ENCODE results near the gene MTUS2. TPM values are rescaled to one million over a fixed set of nuclear protein-coding genes. Genes with fewer than 3 reads are reported as not detected.

Gene MTUS2
- total and polyA plus RNA-seq, 9 of the 15 experiments (the other 6 are each of a cell fraction or from before 2014, with no cell fraction given) = 0.01 to 0.28 (median 0.06) TPM; not detected in 1

- Histone ChIP-seq H3K27ac (ENCODE audit: extremely low read depth, low read depth, low read length) (no peak overlapping the region), H2AFZ (ENCODE audit: low read depth, low read length) (no peak overlapping the region), H3K4me3 (no peak overlapping the region), H3K9ac (ENCODE audit: insufficient read depth in 1 of 2, low read depth in 2 of 2, low read length in 2 of 2) (no peak overlapping the region), H3K79me2 (ENCODE audit: control insufficient read depth, insufficient read depth, low read length) (peaks cover 18% of the 10 kb centered on the region; the same call in 2 of the 3 replicates), H3K4me1 (replicated peaks in 1 of 2; ENCODE audit: control insufficient read depth in 2 of 2, insufficient read depth in 2 of 2, low read length in 2 of 2) (no peaks in the 10 kb centered on the region), H3K9me3 (replicated peaks; ENCODE audit: control insufficient read depth, insufficient read depth, low read depth, low read length) (no peaks in the 10 kb centered on the region), H3K36me3 (ENCODE audit: control insufficient read depth, insufficient read depth, low read length) (peaks cover 37% of the 10 kb centered on the region; the same call in 2 of the 3 replicates), H3K27me3 (ENCODE audit: control insufficient read depth in 2 of 2, insufficient read depth in 2 of 2, low read length in 2 of 2) (no peaks in the 10 kb centered on the region), H4K20me1 (replicated peaks; ENCODE audit: control insufficient read depth, insufficient read depth, low read length) (peaks cover 13% of the 10 kb centered on the region; the same call in 1 of the 2 replicates), H3K4me2 (ENCODE audit: insufficient read depth, low read length) (no peak overlapping the region), H3K9me1 (ENCODE audit: control insufficient read depth, insufficient read depth, low read length) (no peaks in the 10 kb centered on the region)
- intact Hi-C loops (cut with micrococcal nuclease) (no loop called here), in situ Hi-C loops (cut with MboI) (no loop called here)
- no TSS peak for BruUV-seq (replicated peaks)
- WGBS (ENCODE audit: insufficient coverage, low coverage, missing lambda C conversion rate) = 90% methylated on average over 6 of the region's 6 CpGs
- ChIA-PET CTCF (ENCODE audit: low intra/inter-chr PET ratio) (no interaction called here), POLR2A (no interaction called here)
- TF ChIP-seq HCFC1 (IDR thresholded peaks at IDR 0.05; ENCODE audit: low read depth, low read length) = no peak
- TF ChIP-seq CHAMP1 (IDR thresholded peaks at IDR 0.05) = no peak
- no peak for TF ChIP-seq ZNF395 (CRISPR knock-in tag; IDR thresholded peaks at IDR 0.05)
- TF ChIP-seq ZKSCAN8 (CRISPR knock-in tag; IDR thresholded peaks at IDR 0.05) = no peak
- no peak for TF ChIP-seq TAL1 (IDR thresholded peaks at IDR 0.05)
- no peak for TF ChIP-seq NFXL1 (CRISPR knock-in tag; IDR thresholded peaks at IDR 0.05)
- no peak for TF ChIP-seq ZBTB26 (CRISPR knock-in tag; IDR thresholded peaks at IDR 0.05)
- no peak for TF ChIP-seq SRSF7 (optimal IDR thresholded peaks at IDR 0.05; ENCODE audit: low read depth, low read length)
- no peak for TF ChIP-seq ZNF77 (CRISPR knock-in tag; IDR thresholded peaks at IDR 0.05)
- no peak for TF ChIP-seq GMEB1 (CRISPR knock-in tag; IDR thresholded peaks at IDR 0.05)
- no peak for TF ChIP-seq SRF (CRISPR knock-in tag; IDR thresholded peaks at IDR 0.05)
- TF ChIP-seq COPS2 (conservative IDR thresholded peaks at IDR 0.05) = no peak
- no peak for TF ChIP-seq SNAPC5 (CRISPR knock-in tag; IDR thresholded peaks at IDR 0.05)
- TF ChIP-seq KAT7 (CRISPR knock-in tag; IDR thresholded peaks at IDR 0.05; ENCODE audit: borderline replicate concordance) = no peak
- TF ChIP-seq HIVEP1 (CRISPR knock-in tag; IDR thresholded peaks at IDR 0.05) = no peak
- ATAC-seq = no peak
- DNase-seq (ENCODE audit: extremely low read depth in 1 of 4, low spot score in 3 of 4) = no peak
- FAIRE-seq = no peak
These were observed 718.5 kb downstream of the MTUS2 start for GRCh38 chr13:29538652-29539040.

Data from K562 (cell line).